GM19438 (cell line): ENCODE results near the gene CCDC85C.

Experiments used
- ATAC-seq: cut with Tn5 transposase; IDR thresholded peaks from one replicate; pipeline ENCODE4 v1.9.1; 2021; ENCODE audit warnings: low read depth; ENCODE audit not compliant: unreplicated experiment

Gene CCDC85C

GRCh38 chr14:99609245-99610170 is 5.5 kb upstream of the CCDC85C start:
- ATAC-seq, result no peak

GRCh38 chr14:99608591-99608990 is 4.6 kb upstream of the CCDC85C start:
- ATAC-seq, result no peak

DNA sequence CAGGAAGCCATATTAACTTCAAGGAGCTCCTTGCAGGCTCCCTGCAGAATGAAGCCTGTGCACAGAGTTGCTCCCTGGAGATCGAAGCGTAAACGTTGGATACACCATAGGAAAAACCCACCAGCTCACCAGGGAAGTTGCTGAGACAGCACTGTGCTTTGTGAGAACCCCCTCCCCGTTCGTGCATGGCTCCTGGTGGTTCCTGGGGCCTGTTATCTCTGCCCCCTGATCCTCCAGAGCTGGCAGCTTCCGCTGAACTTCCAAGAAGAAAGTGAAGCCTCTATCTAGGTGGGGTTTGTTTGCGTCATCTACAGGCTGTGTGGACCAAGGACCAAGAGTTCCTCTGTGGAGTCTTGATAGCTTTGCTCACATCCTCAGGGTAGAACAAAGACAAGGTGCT is 2.4 kb upstream of the CCDC85C start:
- ATAC-seq, result no peak

GRCh38 chr14:99605299-99605961 is 1.4 kb upstream of the CCDC85C start:
- no peak for ATAC-seq

DNA sequence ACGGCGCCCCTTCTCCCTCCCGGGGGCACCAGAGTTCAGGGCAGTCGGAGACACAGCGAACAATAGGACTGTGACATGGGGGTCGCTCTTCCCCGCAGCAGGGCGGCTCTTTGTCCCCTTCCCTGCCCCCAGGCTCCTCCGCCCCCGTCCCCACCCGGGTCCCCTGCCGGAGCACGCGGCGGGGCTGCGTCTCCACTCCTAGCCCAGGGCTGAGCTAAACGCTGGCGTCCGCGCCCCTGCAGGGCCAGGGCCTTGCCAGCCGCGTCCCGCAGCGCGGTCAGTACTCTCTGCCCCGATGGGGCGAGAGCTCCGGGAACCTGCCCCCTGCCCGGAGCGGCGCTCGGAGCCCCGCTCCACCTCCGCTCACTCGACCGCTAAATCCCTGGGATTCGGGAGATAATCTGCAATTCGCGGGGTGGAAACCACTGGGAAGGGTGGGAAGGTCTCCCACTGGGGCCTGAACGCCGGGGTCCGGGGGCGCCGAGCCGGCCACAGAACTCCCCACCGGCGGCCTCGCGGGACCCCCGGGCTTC is 825 bp upstream of the CCDC85C start:
- peak; percentile 26 for ATAC-seq

- ATAC-seq, result peak; percentile 85
Measured at GRCh38 chr14:99604278-99604765, 315 bp upstream of the CCDC85C start.

- no peak for ATAC-seq
Measured at GRCh38 chr14:99602788-99603415, 1.1 kb downstream of the CCDC85C start.

DNA sequence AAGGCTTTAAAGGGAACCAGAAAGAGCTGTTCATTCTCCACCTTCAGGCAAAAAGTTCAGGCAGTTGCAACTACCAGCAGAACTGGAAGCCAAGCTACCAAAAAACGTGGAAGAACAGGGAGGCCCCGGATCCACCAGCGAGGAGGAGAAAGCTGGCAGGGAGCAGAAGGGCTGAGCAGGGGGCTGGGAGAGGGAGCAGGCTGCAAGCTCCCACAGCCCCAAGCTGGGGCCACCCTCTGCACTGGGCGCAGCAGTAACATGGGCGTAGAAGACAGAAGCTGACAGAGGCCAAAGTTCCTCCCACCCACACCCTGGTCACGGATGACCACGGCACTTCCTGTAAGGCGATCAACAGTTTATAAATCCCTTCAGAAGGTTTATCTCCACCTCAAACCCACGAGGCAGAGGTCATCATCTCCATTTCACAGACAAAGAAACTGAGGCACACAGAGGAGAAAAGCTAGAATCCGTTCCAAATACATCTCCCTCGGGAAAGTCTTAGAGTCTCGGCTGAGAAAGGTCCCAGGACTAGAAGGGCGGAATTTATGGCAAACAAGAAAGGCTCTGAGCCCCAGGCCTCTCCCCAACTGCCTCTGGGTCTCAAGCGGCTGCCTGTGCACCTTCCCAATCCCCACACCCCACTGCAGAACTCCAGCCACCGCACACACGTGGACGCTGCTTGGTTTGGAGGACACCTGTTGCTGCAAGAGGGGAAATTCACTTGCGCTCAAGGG is 1.8 kb downstream of the CCDC85C start:
- ATAC-seq, result no peak

- no peak for ATAC-seq
Measured at GRCh38 chr14:99601361-99601831, 2.6 kb downstream of the CCDC85C start.

DNA sequence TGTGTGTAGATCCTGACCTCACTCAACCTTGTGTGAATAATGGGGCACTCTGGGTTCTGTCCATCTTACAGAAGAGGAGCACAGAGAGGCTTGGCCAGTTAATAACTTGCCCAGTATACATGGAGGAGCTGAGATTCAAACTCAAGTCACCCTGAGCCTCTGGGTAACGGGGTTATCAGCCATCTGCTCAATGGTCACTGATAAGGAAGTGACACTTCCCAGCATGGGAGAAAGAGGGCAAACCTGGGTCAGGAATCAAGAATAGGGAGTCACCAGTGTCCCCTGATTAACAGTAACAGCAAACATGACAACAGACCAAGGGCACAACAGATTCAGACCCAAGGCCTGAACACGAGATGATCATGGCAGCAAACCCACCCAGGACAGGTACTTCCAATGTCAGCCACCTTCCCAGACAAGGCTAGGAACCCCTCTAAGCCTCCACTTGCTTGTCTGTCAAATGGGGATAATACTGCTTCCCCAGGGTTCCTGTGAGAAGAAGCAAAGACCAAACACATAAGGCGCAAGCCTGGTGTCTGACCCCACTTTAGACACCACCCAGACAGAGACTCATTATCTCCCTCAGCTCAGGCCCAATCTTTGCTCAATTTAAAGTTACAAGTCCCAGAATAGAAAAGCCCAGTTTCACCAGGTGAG is 3.6 kb downstream of the CCDC85C start:
- ATAC-seq, result no peak

DNA sequence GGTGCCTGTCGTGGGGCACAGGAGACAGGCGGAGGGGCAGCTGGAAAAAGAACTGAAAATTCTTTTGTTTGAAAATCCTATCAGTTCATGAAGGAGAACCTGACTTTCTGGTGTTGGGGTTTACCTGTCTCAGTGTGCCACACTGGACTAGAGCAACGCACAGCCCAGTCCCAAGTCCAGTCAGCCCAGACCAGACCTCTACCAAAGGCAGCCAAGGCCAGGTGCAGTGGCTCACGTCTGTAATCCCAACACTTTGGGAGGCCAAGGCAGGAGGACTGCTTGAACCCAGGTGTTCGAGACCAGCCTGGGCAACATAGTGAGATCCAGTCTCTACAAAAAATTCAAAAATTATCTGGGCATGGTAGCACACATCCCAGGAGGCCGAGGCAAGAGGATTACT is 4.6 kb downstream of the CCDC85C start:
- ATAC-seq, result no peak

DNA sequence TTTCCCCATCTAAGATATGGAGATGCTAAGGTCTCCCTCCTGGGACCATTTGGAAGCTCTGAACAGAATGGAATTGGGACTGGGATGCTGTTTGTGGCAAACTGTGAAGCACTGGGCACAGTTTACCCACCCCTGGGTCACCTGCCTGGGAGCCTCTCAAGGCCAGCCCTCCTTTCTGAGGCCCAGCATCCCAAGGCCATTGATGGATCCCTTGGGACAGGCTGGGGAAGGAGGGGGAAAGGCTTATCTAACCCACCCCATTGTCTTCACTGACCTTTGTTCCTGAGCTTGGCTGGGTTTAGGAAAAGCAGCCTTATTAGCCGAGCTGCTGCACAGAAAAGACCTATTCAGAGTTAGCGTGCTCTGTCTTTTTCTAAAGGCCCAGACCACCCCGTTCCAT is 5.2 kb downstream of the CCDC85C start:
- no peak for ATAC-seq

DNA sequence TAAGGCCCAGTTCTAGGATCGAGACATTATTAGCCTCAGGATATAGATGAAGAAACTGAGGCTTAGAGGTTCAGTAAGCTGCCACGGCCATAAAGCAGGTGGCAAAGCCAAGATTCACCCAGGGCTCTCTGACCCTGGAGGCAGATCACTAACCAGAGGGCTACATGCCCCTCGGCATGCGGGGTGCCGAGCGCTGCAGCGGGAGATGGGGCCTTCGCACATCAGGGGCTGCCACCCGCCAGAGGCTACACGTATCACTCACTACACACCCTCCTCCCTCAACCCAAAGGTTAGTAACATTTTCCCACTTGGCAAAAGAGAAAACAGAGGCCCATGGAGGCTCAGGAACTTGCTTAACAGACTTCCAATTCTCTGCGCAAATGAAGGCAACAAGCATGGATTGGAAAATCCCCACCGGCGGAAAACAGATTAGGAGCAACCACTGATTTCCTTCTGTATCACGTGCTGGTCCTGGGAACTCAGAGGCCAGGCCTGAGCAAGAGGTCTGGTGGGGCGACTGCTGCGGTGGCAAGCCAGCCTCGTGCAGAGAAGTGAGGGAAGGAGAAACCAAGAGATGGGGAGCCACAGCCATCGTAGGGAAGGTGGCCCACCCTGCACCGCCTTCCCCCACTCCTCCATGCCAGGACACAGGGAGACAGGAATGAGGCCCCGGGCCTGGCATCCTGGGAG is 6.0 kb downstream of the CCDC85C start:
- no peak for ATAC-seq

GRCh38 chr14:99596772-99597171 is 7.2 kb downstream of the CCDC85C start:
- no peak for ATAC-seq

DNA sequence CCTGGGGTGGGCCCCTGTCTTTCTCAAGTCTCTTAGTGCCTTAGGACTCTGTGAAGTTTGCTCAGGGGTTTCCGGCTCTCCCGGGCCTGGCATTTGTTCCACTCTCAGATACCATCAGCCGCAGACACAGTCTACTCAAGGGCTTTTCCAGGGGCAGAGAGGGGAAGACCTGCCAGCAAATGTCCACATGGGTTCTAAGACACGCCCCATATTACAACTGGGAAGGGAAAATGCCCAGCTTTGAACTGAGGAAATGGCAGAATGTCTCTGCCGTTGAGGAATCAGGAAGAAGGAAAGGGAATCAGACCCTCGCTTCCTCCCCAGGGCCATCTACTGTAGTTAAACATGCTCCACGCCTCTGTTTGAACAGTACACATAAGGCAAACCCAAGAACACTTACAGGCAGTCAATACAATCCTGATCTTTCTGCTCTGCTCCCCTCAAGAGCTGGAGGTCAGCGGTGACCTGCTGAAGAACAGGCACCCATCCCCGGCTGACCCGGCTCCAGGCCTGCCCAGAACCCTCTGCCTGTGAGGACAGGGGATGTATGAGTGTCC is 7.9 kb downstream of the CCDC85C start:
- no peak for ATAC-seq

GRCh38 chr14:99595524-99595923 is 8.5 kb downstream of the CCDC85C start:
- no peak for ATAC-seq

DNA sequence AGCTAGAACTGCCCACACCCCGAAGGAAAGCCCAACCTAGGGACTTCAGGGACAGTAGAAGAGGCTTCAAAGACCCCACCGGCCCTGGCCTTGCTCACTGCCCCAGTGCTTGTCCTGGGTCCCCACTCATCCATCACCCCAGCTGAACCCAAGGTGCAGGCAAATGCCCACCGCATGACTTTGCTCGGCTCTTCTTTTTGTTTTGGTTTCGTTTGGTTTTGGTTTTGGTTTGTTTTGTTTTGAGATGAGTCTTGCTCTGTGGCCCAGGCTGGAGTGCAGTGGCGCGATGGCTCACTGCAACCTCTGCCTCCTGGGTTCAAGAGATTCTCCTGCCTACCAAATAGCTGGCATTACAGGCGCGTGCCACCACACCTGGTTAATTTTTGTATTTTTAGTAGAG is 9.0 kb downstream of the CCDC85C start:
- ATAC-seq, result peak; percentile 98

DNA sequence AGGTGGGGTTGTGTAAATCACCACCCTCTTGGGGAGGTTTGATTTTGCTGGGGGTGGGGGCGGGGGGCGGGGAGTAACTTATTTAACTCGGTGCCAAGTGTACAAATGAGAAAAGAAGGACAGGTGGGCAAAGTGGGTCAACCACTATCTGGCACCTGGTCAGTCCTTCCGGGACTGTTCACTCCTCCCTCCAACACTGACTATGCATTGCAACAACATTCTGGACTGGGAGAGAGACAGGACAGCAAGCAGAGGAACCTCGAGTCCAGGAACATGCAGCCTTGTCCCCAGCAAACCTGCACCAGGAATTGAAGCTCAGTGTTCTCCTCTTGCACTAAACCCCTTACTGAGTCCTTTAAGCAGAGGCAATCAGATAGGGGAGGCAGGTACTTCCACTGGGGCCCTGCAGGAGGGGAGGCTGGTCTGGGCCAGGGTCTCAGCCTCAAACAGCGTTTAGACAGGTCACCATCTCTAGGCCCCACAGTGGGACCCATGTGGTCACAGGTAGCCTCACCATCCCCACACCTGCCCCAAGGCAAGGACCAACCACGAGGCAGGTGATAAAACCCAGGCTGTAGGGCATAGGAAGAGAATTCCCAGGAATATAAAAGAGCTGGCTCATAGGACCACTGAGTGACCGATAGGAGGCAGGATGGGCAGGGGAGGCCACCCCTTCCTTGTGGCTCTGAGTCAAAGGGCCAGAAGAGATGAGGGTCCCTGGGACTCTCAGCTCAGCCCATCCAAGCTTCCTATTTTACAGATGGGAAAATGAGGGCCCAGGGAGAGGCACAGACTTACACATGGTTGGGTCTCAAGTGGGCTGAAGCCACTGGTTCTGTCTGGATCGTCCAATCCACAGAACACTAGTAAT is 9.8 kb downstream of the CCDC85C start:
- no peak for ATAC-seq
